Measurements from ENCODE around the gene AHI1. TPM values are rescaled to one million over a fixed set of nuclear protein-coding genes. Genes with fewer than 3 reads are reported as not detected.

Gene AHI1
- total RNA-seq, 1 experiment from 2014 or later = 18.8 TPM

GRCh38 chr6:135496800-135497411 lies 634 bp downstream of the AHI1 start:
- ATAC-seq (no peak), DNase-seq (ENCODE audit: low spot score) (no peak)
- ChIA-PET CTCF (no interaction called here), POLR2A (no interaction called here)
- no peak for TF ChIP-seq STAT6 (CRISPR knock-in tag; conservative IDR thresholded peaks at IDR 0.05; ENCODE audit: low read depth)
- H3K4me1 Mint-ChIP-seq = peaks cover 8% of the 10 kb centered on the region; the same call in 1 of the 2 replicates
- H3K4me3 Mint-ChIP-seq = no peak overlapping the region
- H3K27me3 Mint-ChIP-seq (ENCODE audit: low read depth) = no peaks in the 10 kb centered on the region
- no peaks in the 10 kb centered on the region for H3K9me3 Mint-ChIP-seq
- H3K36me3 Mint-ChIP-seq = peaks cover 6% of the 10 kb centered on the region; the same call in 1 of the 2 replicates
- H3K27ac Mint-ChIP-seq = peak overlapping the region; percentile 38; the same call in 1 of the 2 replicates

- H3K4me1 Mint-ChIP-seq = peaks cover 20% of the 10 kb centered on the region
- ChIA-PET CTCF (no interaction called here), POLR2A (no interaction called here)
- DNase-seq (ENCODE audit: low spot score) = no peak
- H3K9me3 Mint-ChIP-seq = no peaks in the 10 kb centered on the region
- no peak for ATAC-seq
- no peak overlapping the region for H3K4me3 Mint-ChIP-seq
- H3K36me3 Mint-ChIP-seq = peaks cover 20% of the 10 kb centered on the region
- no peak overlapping the region for H3K27ac Mint-ChIP-seq
- no peak for TF ChIP-seq SMAD4 (CRISPR knock-in tag; IDR thresholded peaks at IDR 0.05)
- no peak for TF ChIP-seq JAZF1 (CRISPR knock-in tag; IDR thresholded peaks at IDR 0.05)
- TF ChIP-seq ZNF121 (CRISPR knock-in tag; IDR thresholded peaks at IDR 0.05) = no peak
- TF ChIP-seq PRRX2 (CRISPR knock-in tag; IDR thresholded peaks at IDR 0.05) = no peak
- no peak for TF ChIP-seq PREB (CRISPR knock-in tag; IDR thresholded peaks at IDR 0.05; ENCODE audit: borderline replicate concordance)
- TF ChIP-seq NR3C1 (CRISPR knock-in tag; conservative IDR thresholded peaks at IDR 0.05; ENCODE audit: low read depth) = no peak
- TF ChIP-seq NFYB (CRISPR knock-in tag; conservative IDR thresholded peaks at IDR 0.05; ENCODE audit: low read depth) = no peak
- no peak for TF ChIP-seq CBFB (CRISPR knock-in tag; IDR thresholded peaks at IDR 0.05; ENCODE audit: low read depth)
- no peak for TF ChIP-seq EMX1 (CRISPR knock-in tag; IDR thresholded peaks at IDR 0.05)
- TF ChIP-seq TEAD1 (CRISPR knock-in tag; IDR thresholded peaks at IDR 0.05) = no peak
- TF ChIP-seq CREB1 (CRISPR knock-in tag; IDR thresholded peaks at IDR 0.05) = no peak
- TF ChIP-seq ZNF416 (CRISPR knock-in tag; IDR thresholded peaks at IDR 0.05) = no peak
- H3K27me3 Mint-ChIP-seq (ENCODE audit: low read depth) = no peaks in the 10 kb centered on the region
These were observed 4.2 kb downstream of the AHI1 start for GRCh38 chr6:135493218-135493961.

- H3K9me3 Mint-ChIP-seq = peaks cover 5% of the 10 kb centered on the region
- ChIA-PET POLR2A (no interaction called here), CTCF (no interaction called here)
- H3K4me1 Mint-ChIP-seq = peaks cover 12% of the 10 kb centered on the region
- no peak for TF ChIP-seq ATF6 (CRISPR knock-in tag; IDR thresholded peaks at IDR 0.05)
- TF ChIP-seq GTF2I (CRISPR knock-in tag; conservative IDR thresholded peaks at IDR 0.05) = no peak
- no peak for TF ChIP-seq ATF2 (CRISPR knock-in tag; IDR thresholded peaks at IDR 0.05; ENCODE audit: borderline replicate concordance, low read depth)
- TF ChIP-seq TEAD4 (CRISPR knock-in tag; IDR thresholded peaks at IDR 0.05) = no peak
- DNase-seq (ENCODE audit: low spot score) (no peak), ATAC-seq (no peak)
- peak overlapping the region; percentile 14 for H3K27ac Mint-ChIP-seq
- no peaks in the 10 kb centered on the region for H3K27me3 Mint-ChIP-seq (ENCODE audit: low read depth)
- peaks cover 38% of the 10 kb centered on the region for H3K36me3 Mint-ChIP-seq
- no peak overlapping the region for H3K4me3 Mint-ChIP-seq
These were observed 7.2 kb downstream of the AHI1 start for GRCh38 chr6:135490381-135490780.

All from WTC11 (cell line).